DOHH2 (cell line): ENCODE measurements around the gene PGF.
A peak's percentile ranks its signal among the peaks of the same experiment; 100 is the strongest.

Experiments used
- H3F3A ChIP-seq: fragments of 200-600 bp; sonication (generic), shearing (Covaris generic); 2 replicates; pipeline ENCODE4 v1.6.0; 2016; ENCODE audit warnings: antibody characterized with exemption, mild to moderate bottlenecking; ENCODE audit not compliant: control insufficient read depth, insufficient read depth
- H3K27ac ChIP-seq: fragments of 200-600 bp; sonication (generic); 2 replicates; pipeline ENCODE4 v1.5.1; 2014; ENCODE audit warnings: low read depth, mild to moderate bottlenecking, low read length, moderate library complexity
- H3K27me3 ChIP-seq: fragments of 200-600 bp; sonication (generic); 2 replicates; pipeline ENCODE4 v1.6.1; 2014; ENCODE audit warnings: mild to moderate bottlenecking, low read length, mixed read lengths; ENCODE audit not compliant: control insufficient read depth
- H3K36me3 ChIP-seq: fragments of 200-600 bp; sonication (generic); 2 replicates; pipeline ENCODE4 v1.6.1; 2014; ENCODE audit warnings: mild to moderate bottlenecking, low read length, moderate library complexity, mixed read lengths; ENCODE audit not compliant: control insufficient read depth
- H3K4me1 ChIP-seq: fragments of 200-600 bp; sonication (generic); 2 replicates; pipeline ENCODE4 v1.6.1; 2014; ENCODE audit warnings: mild to moderate bottlenecking, low read length, mixed read lengths; ENCODE audit not compliant: control insufficient read depth
- H3K4me2 ChIP-seq: fragments of 200-600 bp; sonication (generic); 2 replicates; pipeline ENCODE4 v1.6.0; 2014; ENCODE audit warnings: mild to moderate bottlenecking, low read length, moderate library complexity
- H3K4me3 ChIP-seq: fragments of 200-600 bp; sonication (generic); 2 replicates; pipeline ENCODE4 v1.5.1; 2014; ENCODE audit warnings: mild to moderate bottlenecking, low read length, mixed read lengths
- H3K79me2 ChIP-seq: fragments of 200-600 bp; sonication (generic); 2 replicates; pipeline ENCODE4 v1.6.1; 2014; ENCODE audit warnings: mild to moderate bottlenecking, low read length, mixed read lengths; ENCODE audit not compliant: control insufficient read depth
- H3K9me2 ChIP-seq: fragments of 200-600 bp; sonication (generic); replicated peaks from 2 replicates; pipeline ENCODE4 v1.6.1; 2014; ENCODE audit warnings: mild to moderate bottlenecking, low read length, mixed read lengths; ENCODE audit not compliant: control insufficient read depth
- H3K9me3 ChIP-seq: fragments of 200-600 bp; sonication (generic); 2 replicates; pipeline ENCODE4 v1.6.1; 2014; ENCODE audit warnings: antibody characterized with exemption, low read length, mixed read lengths; ENCODE audit not compliant: control insufficient read depth, insufficient read depth
- H4K20me1 ChIP-seq: fragments of 200-600 bp; sonication (generic); 2 replicates; pipeline ENCODE4 v1.6.0; 2014; ENCODE audit warnings: low read depth, mild to moderate bottlenecking, antibody characterized with exemption, low read length, moderate library complexity; ENCODE audit not compliant: control insufficient read depth, insufficient read depth
- CTCF ChIP-seq: fragments of 200-600 bp; sonication (generic); IDR thresholded peaks from one replicate; pipeline ENCODE4 v1.5.1; 2014; ENCODE audit warnings: antibody characterized with exemption, mild to moderate bottlenecking, low read depth, low read length; ENCODE audit not compliant: poor library complexity, severe bottlenecking
- EZH2phosphoT487 ChIP-seq: fragments of 200-600 bp; sonication (generic); IDR thresholded peaks from 2 replicates; pipeline ENCODE4 v1.6.1; 2017; ENCODE audit warnings: borderline replicate concordance, mild to moderate bottlenecking, antibody characterized with exemption, low read length, moderate library complexity, mixed read lengths

Gene PGF

GRCh38 chr14:74897642-74898041 lies 57.8 kb downstream of the PGF start:
- peaks cover 10% of the 10 kb centered on the region; the same call in 1 of the 2 replicates for H4K20me1 ChIP-seq
- peaks cover 100% of the 10 kb centered on the region for H3K36me3 ChIP-seq
- no peak overlapping the region for H3K4me3 ChIP-seq
- no peaks in the 10 kb centered on the region for H3K9me2 ChIP-seq
- H3K27me3 ChIP-seq = no peaks in the 10 kb centered on the region
- no peaks in the 10 kb centered on the region for H3K9me3 ChIP-seq
- H3F3A ChIP-seq = peaks cover 7% of the 10 kb centered on the region; the same call in 1 of the 2 replicates
- H3K4me1 ChIP-seq = peaks cover 33% of the 10 kb centered on the region
- TF ChIP-seq CTCF (no peak), EZH2phosphoT487 (no peak)
- H3K27ac ChIP-seq = no peak overlapping the region
- no peak overlapping the region for H3K4me2 ChIP-seq
- peaks cover 13% of the 10 kb centered on the region for H3K79me2 ChIP-seq

- peaks cover 100% of the 10 kb centered on the region for H3K36me3 ChIP-seq
- no peak overlapping the region for H3K4me3 ChIP-seq
- no peaks in the 10 kb centered on the region for H3K9me3 ChIP-seq
- no peak overlapping the region for H3K4me2 ChIP-seq
- H3K9me2 ChIP-seq = no peaks in the 10 kb centered on the region
- no peak overlapping the region for H3K27ac ChIP-seq
- H3K4me1 ChIP-seq = peaks cover 33% of the 10 kb centered on the region
- H3K27me3 ChIP-seq = no peaks in the 10 kb centered on the region
- H4K20me1 ChIP-seq = peaks cover 10% of the 10 kb centered on the region; the same call in 1 of the 2 replicates
- peaks cover 18% of the 10 kb centered on the region for H3K79me2 ChIP-seq
- H3F3A ChIP-seq = peaks cover 10% of the 10 kb centered on the region; the same call in 1 of the 2 replicates
- TF ChIP-seq EZH2phosphoT487 (no peak), CTCF (no peak)
Observed at GRCh38 chr14:74896400-74896799, 59.0 kb downstream of the PGF start.

- Histone ChIP-seq H3K4me3 (no peak overlapping the region), H3K36me3 (peaks cover 96% of the 10 kb centered on the region), H3K27ac (no peak overlapping the region), H3K27me3 (no peaks in the 10 kb centered on the region), H3F3A (peaks cover 12% of the 10 kb centered on the region), H4K20me1 (peaks cover 15% of the 10 kb centered on the region), H3K4me1 (peaks cover 35% of the 10 kb centered on the region), H3K79me2 (peaks cover 29% of the 10 kb centered on the region), H3K9me2 (no peaks in the 10 kb centered on the region), H3K9me3 (no peaks in the 10 kb centered on the region), H3K4me2 (peak overlapping the region; percentile 37)
- no peak for TF ChIP-seq EZH2phosphoT487
- no peak for TF ChIP-seq CTCF
Observed at GRCh38 chr14:74893614-74894091, 61.7 kb downstream of the PGF start.
